Activated CD8-positive, alpha-beta memory T cell treated with anti-CD3 and anti-CD28 coated beads, Interleukin-2, amount 50 U/mL, for 24 hours (primary cell): ENCODE data around the gene SAPCD1.

Experiments
- DNase-seq: peaks from one replicate; pipeline ENCODE4 v3.0.0-alpha.2; 2020; ENCODE audit errors: extremely low read depth

Gene SAPCD1

GRCh38 chr6:31750411-31751022, 11.9 kb upstream of the SAPCD1 start:
- no peak for DNase-seq

- no peak for DNase-seq
These were observed 9.6 kb upstream of the SAPCD1 start for GRCh38 chr6:31752739-31753319.

GRCh38 chr6:31758281-31758680, 4.2 kb upstream of the SAPCD1 start:
- no peak for DNase-seq

- no peak for DNase-seq
These were observed 1.7 kb upstream of the SAPCD1 start for GRCh38 chr6:31760790-31761189.

- no peak for DNase-seq
These were observed 1.1 kb upstream of the SAPCD1 start for GRCh38 chr6:31761343-31761742.

GRCh38 chr6:31762878-31763618, 592 bp downstream of the SAPCD1 start:
- DNase-seq, result no peak

GRCh38 chr6:31763619-31763940, 1.1 kb downstream of the SAPCD1 start:
- DNase-seq, result no peak

- DNase-seq, result no peak
These were observed 1.7 kb downstream of the SAPCD1 start for GRCh38 chr6:31764198-31764597.

GRCh38 chr6:31765559-31765909, 3.1 kb downstream of the SAPCD1 start:
- DNase-seq, result no peak

- DNase-seq, result no peak
These were observed 3.7 kb downstream of the SAPCD1 start for GRCh38 chr6:31765910-31766794.

- DNase-seq, result no peak
These were observed 4.7 kb downstream of the SAPCD1 start for GRCh38 chr6:31767096-31767645.

- DNase-seq, result no peak
These were observed 6.2 kb downstream of the SAPCD1 start for GRCh38 chr6:31768363-31769257.

GRCh38 chr6:31769684-31770371, 7.4 kb downstream of the SAPCD1 start:
- peak; percentile 61 for DNase-seq

- DNase-seq, result no peak
These were observed 8.4 kb downstream of the SAPCD1 start for GRCh38 chr6:31770860-31771259.

GRCh38 chr6:31771992-31772358, 9.5 kb downstream of the SAPCD1 start:
- DNase-seq, result no peak

- DNase-seq, result no peak
These were observed 12.7 kb downstream of the SAPCD1 start for GRCh38 chr6:31775184-31775583.

- no peak for DNase-seq
These were observed 13.4 kb downstream of the SAPCD1 start for GRCh38 chr6:31775633-31776484.

GRCh38 chr6:31776485-31776988, 14.1 kb downstream of the SAPCD1 start:
- no peak for DNase-seq

- DNase-seq, result peak; percentile 38
These were observed 14.7 kb downstream of the SAPCD1 start, which contains the start of gene VWA7 for GRCh38 chr6:31776989-31777666. VWA7 (minus strand) TSS chr6:31777328; CDS start chr6:31776779, 549 bp downstream.
